Lung (tissue), 12 donors: ENCODE measurements around the gene USP34. TPM values are rescaled to one million over a fixed set of nuclear protein-coding genes. Genes with fewer than 3 reads are reported as not detected.
"Not testable (repeated sequence)": the region's sequence is repeated elsewhere in the genome, so short reads cannot be mapped to it uniquely, and the experiment has no call there.

Experiments used
- ATAC-seq: fragments of 200-7000 bp; cut with Tn5 transposase; one replicate; pipeline ENCODE4 v1.9.1; 2020; ENCODE audit warnings: moderate number of reproducible peaks; ENCODE audit not compliant: insufficient read depth, low FRiP score
- DNase-seq, 3 donors: peaks; one replicate each; pipeline ENCODE4 v3.0.0-alpha.2; 2013 to 2017
- H3K27ac ChIP-seq, 2 donors: one replicate each; pipeline ENCODE4 v1.5.1; 2013; ENCODE audit warnings: mild to moderate bottlenecking in 2 of 2, moderate library complexity in 2 of 2, control low read depth in 1 of 2, inconsistent platforms in 1 of 2, low read depth in 1 of 2, low read length in 1 of 2
- H3K27me3 ChIP-seq, 3 donors: one replicate each; pipeline ENCODE4 v1.5.1; 2013; ENCODE audit warnings: low read length in 2 of 3; ENCODE audit not compliant: control insufficient read depth in 3 of 3, insufficient read depth in 3 of 3
- H3K36me3 ChIP-seq, 4 donors: one replicate each; pipeline ENCODE4 v1.5.1; 2013; ENCODE audit warnings: low read length in 4 of 4, mild to moderate bottlenecking in 1 of 4, moderate library complexity in 1 of 4; ENCODE audit not compliant: control insufficient read depth in 4 of 4, insufficient read depth in 4 of 4
- H3K4me1 ChIP-seq, 5 donors: one replicate each; pipeline ENCODE4 v1.5.1; 2013; ENCODE audit warnings: low read length in 5 of 5, mild to moderate bottlenecking in 2 of 5, moderate library complexity in 1 of 5; ENCODE audit not compliant: control insufficient read depth in 5 of 5, insufficient read depth in 5 of 5
- H3K4me3 ChIP-seq: one replicate; pipeline ENCODE4 v1.5.1; 2013; ENCODE audit warnings: mild to moderate bottlenecking, control low read depth, moderate library complexity
- H3K9ac ChIP-seq, 2 donors: one replicate each; pipeline ENCODE4 v1.5.1; 2013; ENCODE audit warnings: low read length in 2 of 2, control low read depth in 1 of 2; ENCODE audit not compliant: insufficient read depth in 1 of 2
- H3K9me3 ChIP-seq, 4 donors: one replicate each; pipeline ENCODE4 v1.5.1; 2013; ENCODE audit warnings: low read length in 3 of 4, mild to moderate bottlenecking in 1 of 4, moderate library complexity in 1 of 4; ENCODE audit not compliant: control insufficient read depth in 4 of 4, insufficient read depth in 3 of 4
- WGBS, 2 donors: extraction: QIAGEN DNeasy Blood & Tissue Kit; methylation state at CpG; one replicate each; pipeline ENCODE4 v1.1.7; 2013; 5-methylcytosine and 5-hydroxymethylcytosine counted together
- polyA plus RNA-seq, 2 donors: library from polyadenylated mRNA; stranded (reverse); fragments of 200-250 nt; gene quantifications; one replicate each; pipeline ENCODE4 v1.2.1, GENCODE V29; 2013
- total RNA-seq, 2 donors: library from RNA; depleted of rRNA in 1 of 2; stranded (reverse); fragments of >200 nt in 1 of 2; gene quantifications; one replicate each; pipeline ENCODE4 v1.2.1, GENCODE V29; 2014 to 2021
- TF ChIP-seq, protein P1 (sequence below): IDR thresholded peaks from 2 replicates; pipeline ENCODE4 v1.5.1; 2012; ENCODE audit warnings: mild to moderate bottlenecking; ENCODE audit errors: control extremely low read depth, extremely low read depth
- donor health status: control.
- donor health status: control.
- donor health status: Bipolar disorder and iron deficiency.
- donor health status: healthy.
- donor health status: DM: yes; HTN: yes; CAD: no.

The USP34 gene
- total and polyA plus RNA-seq, 4 donors: 38.7 to 233 (median 67.8) TPM

DNA sequence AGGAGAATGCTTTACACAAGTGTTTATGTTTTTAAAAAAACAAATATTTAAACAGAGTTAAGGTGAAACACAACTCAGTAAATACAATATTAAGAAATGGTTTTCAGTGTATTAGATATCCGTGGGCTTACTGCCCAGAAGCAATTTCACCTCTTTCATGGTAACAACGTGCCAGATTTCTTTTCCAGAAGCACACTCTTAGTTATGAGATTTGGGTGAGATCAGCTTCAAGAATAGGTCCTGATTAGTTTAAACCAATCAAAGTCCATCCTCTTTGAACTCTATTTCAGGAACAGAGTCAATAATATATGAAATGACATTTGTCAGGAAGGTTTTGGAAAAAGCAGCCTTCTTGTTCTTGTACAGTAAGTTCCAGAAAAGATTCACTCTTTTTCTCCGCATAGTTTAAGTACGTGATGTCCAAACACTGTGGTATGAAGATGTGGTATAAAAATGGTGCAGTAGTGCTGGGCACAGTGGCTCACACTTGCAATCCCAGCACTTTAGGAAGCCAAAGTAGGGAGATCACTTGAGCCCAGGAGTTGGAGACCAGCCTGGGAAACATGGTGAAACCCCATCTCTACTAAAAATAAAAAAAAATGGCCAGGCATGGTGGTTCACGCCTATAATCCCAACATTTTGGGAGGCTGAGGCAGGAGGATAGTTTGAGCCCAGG is 14.7 kb downstream of the USP34 start:
- Histone ChIP-seq H3K4me1 (peaks cover 0 to 14% (median 0%) of the 10 kb centered on the region in 5 donors), H3K9me3 (no peaks in the 10 kb centered on the region), H3K9ac (no peak overlapping the region), H3K4me3 (no peak overlapping the region), H3K27ac (peak overlapping the region in 1 of 2 donors; percentile 15), H3K27me3 (no peaks in the 10 kb centered on the region), H3K36me3 (peaks cover 0 to 2% (median 0%) of the 10 kb centered on the region in 4 donors)
- DNase-seq (no peak), ATAC-seq (no peak)
- 67 to 81% methylated on average over 5 of the region's 5 CpGs for WGBS, 2 donors
- TF ChIP-seq, protein P1, sequence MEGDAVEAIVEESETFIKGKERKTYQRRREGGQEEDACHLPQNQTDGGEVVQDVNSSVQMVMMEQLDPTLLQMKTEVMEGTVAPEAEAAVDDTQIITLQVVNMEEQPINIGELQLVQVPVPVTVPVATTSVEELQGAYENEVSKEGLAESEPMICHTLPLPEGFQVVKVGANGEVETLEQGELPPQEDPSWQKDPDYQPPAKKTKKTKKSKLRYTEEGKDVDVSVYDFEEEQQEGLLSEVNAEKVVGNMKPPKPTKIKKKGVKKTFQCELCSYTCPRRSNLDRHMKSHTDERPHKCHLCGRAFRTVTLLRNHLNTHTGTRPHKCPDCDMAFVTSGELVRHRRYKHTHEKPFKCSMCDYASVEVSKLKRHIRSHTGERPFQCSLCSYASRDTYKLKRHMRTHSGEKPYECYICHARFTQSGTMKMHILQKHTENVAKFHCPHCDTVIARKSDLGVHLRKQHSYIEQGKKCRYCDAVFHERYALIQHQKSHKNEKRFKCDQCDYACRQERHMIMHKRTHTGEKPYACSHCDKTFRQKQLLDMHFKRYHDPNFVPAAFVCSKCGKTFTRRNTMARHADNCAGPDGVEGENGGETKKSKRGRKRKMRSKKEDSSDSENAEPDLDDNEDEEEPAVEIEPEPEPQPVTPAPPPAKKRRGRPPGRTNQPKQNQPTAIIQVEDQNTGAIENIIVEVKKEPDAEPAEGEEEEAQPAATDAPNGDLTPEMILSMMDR: no peak

DNA sequence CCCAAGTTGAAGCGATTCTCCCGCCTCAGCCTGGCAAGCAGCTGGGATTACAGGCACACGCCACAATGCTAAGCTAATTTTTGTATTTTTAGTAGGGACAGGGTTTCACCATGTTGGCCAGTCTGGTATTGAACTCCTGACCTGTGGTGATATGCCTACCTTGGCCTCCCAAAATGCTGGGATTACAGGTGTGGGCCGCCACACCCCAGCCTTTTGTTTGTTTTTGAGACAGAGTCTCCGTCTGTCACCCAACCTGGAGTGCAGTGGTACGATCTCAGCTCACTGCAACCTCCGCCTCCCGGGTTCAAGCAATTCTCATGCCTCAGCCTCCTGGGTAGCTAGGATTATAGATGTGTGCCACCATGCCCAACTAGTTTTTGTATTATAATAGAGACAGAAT is 15.9 kb downstream of the USP34 start:
- not testable (repeated sequence) for ATAC-seq, H3K9ac ChIP-seq, H3K9me3 ChIP-seq, H3K36me3 ChIP-seq, H3K27me3 ChIP-seq, H3K4me3 ChIP-seq, DNase-seq, H3K27ac ChIP-seq
- WGBS, 2 donors: 96 to 97% methylated on average over 8 of the region's 8 CpGs
- H3K4me1 ChIP-seq: peaks cover 0 to 17% (median 0%) of the 10 kb centered on the region in 5 donors

DNA sequence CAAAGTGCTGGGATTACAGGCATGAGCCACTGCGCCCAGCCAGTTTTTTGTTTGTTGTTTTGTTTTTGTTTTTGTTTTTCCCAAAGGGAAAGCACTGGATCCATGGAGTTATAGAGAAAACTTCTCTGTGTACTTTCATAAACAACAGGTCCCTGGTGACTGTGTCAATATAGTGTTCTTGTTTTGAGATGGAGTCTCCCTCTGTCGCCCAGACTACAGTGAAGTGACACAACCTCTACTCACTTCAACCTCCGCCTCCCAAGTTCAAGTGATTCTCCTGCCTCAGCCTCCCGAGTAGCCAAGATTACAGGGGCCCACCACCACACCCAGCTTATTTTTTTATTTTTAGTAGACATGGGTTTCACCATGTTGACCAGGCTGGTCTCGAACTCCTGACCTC is 16.5 kb downstream of the USP34 start:
- 94 to 96% methylated on average over 5 of the region's 5 CpGs for WGBS, 2 donors

DNA sequence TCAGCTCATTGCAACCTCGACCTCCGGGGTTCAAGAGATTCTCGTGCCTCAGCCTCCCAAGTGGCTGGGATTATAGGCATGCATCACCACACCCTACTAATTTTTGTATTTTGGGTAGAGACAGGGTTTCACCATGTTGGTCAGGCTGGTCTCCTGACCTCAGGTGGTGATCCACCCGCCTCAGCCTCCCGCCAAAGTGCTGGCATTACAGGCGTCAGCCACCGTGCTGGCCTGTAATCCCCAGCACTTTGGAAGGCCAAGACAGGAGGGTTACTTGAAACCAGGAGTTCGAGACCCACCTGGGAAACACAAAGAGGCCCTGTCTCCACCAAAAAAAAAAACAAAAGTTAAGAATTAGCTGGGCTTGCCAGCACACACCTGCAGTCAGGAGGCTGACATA is 18.5 kb downstream of the USP34 start:
- H3K36me3 ChIP-seq: peaks cover 0 to 5% (median 1%) of the 10 kb centered on the region in 4 donors
- 94 to 96% methylated on average over 8 of the region's 8 CpGs for WGBS, 2 donors
- no peak overlapping the region for H3K4me3 ChIP-seq
- H3K27me3 ChIP-seq: no peaks in the 10 kb centered on the region
- no peak for ATAC-seq
- no peak for DNase-seq
- TF ChIP-seq, protein P1: no peak
- H3K4me1 ChIP-seq: peaks cover 0 to 7% (median 0%) of the 10 kb centered on the region in 5 donors
- peaks cover 0 to 2% (median 0%) of the 10 kb centered on the region in 4 donors for H3K9me3 ChIP-seq
- no peak overlapping the region for H3K27ac ChIP-seq
- H3K9ac ChIP-seq: no peak overlapping the region

More for the DNA sequence above, 16.5 kb downstream of the USP34 start:
- DNase-seq (no peak), ATAC-seq (no peak)
- Histone ChIP-seq H3K9ac (no peak overlapping the region), H3K27ac (no peak overlapping the region), H3K9me3 (peaks cover 0 to under 1% (median 0%) of the 10 kb centered on the region in 4 donors), H3K4me1 (peaks cover 0 to 11% (median 0%) of the 10 kb centered on the region in 5 donors), H3K36me3 (peaks cover 0 to 3% (median 1%) of the 10 kb centered on the region in 4 donors), H3K4me3 (no peak overlapping the region), H3K27me3 (no peaks in the 10 kb centered on the region)
- TF ChIP-seq, protein P1: no peak
